HepG2 (cell line): ENCODE measurements around the gene ADARB1. TPM values are rescaled to one million over a fixed set of nuclear protein-coding genes. Genes with fewer than 3 reads are reported as not detected.

Experiments
- ATAC-seq: fragments of 200-7000 bp; cut with Tn5 transposase; 3 replicates; pipeline ENCODE4 v1.9.1; 2020; ENCODE audit warnings: mild to moderate bottlenecking, moderate library complexity
- BruUV-seq: library from RNA; stranded (reverse); fragments of 400-500 nt; replicated peaks from 2 replicates; lab custom pipeline; 2021; lab: Mats Ljungman, UMichigan
- CTCF ChIA-PET: fragments of 300-600 bp; formaldehyde crosslinking; extraction: SDS; loops from one replicate; lab custom pipeline; 2021; ENCODE audit warnings: low total read pairs, inconsistent platforms, low intra/inter-chr PET ratio; lab: Yijun Ruan, JAX
- POLR2A ChIA-PET: fragments of 350-600 bp; sonication (Branson Sonifier 250); formaldehyde crosslinking; loops from one replicate; lab custom pipeline; 2020; ENCODE audit warnings: antibody characterized with exemption, inconsistent platforms; lab: Yijun Ruan, JAX
- DNase-seq: peaks from one replicate; pipeline ENCODE4 v3.0.0-alpha.2; 2015; ENCODE audit warnings: low spot score
- FAIRE-seq: peaks from 3 replicates; lab custom pipeline; 2011; peaks lifted over from hg19 to GRCh38; lab: Jason Lieb, UNC
- H2AFZ ChIP-seq: one replicate; pipeline ENCODE4 v1.6.1; 2011; ENCODE audit warnings: low read length, inconsistent platforms
- H3K27ac ChIP-seq: fragments of 300-600 bp; 3 replicates; pipeline ENCODE4 v1.8.0; 2011; ENCODE audit warnings: mixed run types, mild to moderate bottlenecking, mixed read lengths, low read length, inconsistent platforms; ENCODE audit not compliant: insufficient read depth; ENCODE audit errors: extremely low read length
- H3K27me3 ChIP-seq, 2 experiments: fragments of 200-600 bp in 1 of 2; 2 replicates in 1 of 2; 3 replicates in 1 of 2; pipeline versions ENCODE4 v1.6.0 to v1.8.0; 2011; ENCODE audit warnings: low read length in 2 of 2, mild to moderate bottlenecking in 2 of 2, moderate library complexity in 2 of 2, inconsistent platforms in 1 of 2; ENCODE audit not compliant: insufficient read depth in 2 of 2, control insufficient read depth in 1 of 2
- H3K36me3 ChIP-seq, 2 experiments: fragments of 200-600 bp in 1 of 2; replicated peaks in 1 of 2; 2 replicates in 1 of 2; 3 replicates in 1 of 2; pipeline versions ENCODE4 v1.5.1 to v1.8.0; 2011; ENCODE audit warnings: low read length in 2 of 2, inconsistent platforms in 1 of 2; ENCODE audit not compliant: insufficient read depth in 2 of 2, control insufficient read depth in 1 of 2
- H3K4me1 ChIP-seq: 2 replicates; pipeline ENCODE4 v1.5.1; 2012; ENCODE audit warnings: low read length, inconsistent platforms; ENCODE audit not compliant: insufficient read depth
- H3K4me2 ChIP-seq: 2 replicates; pipeline ENCODE4 v1.6.0; 2011; ENCODE audit warnings: low read depth, low read length, inconsistent platforms
- H3K4me3 ChIP-seq, 3 experiments: fragments of 200-600 bp in 1 of 3; sonication (generic), shearing (Covaris generic) in 1 of 3; replicated peaks in 1 of 3; 2 replicates each; pipeline ENCODE4 v1.5.1; 2011 to 2016; ENCODE audit warnings: low read length in 3 of 3, inconsistent platforms in 2 of 3, low read depth in 2 of 3, mild to moderate bottlenecking in 2 of 3, control low read depth in 1 of 3, mixed read lengths in 1 of 3; ENCODE audit not compliant: insufficient read depth in 1 of 3
- H3K79me2 ChIP-seq: one replicate; pipeline ENCODE4 v1.6.1; 2011; ENCODE audit warnings: low read length, inconsistent platforms; ENCODE audit not compliant: insufficient read depth
- H3K9ac ChIP-seq: 2 replicates; pipeline ENCODE4 v1.6.0; 2011; ENCODE audit warnings: mild to moderate bottlenecking, low read depth, low read length, inconsistent platforms; ENCODE audit not compliant: insufficient read depth
- H3K9me3 ChIP-seq: 2 replicates; pipeline ENCODE4 v1.5.1; 2012; ENCODE audit warnings: mild to moderate bottlenecking, low read length
- H4K20me1 ChIP-seq: 2 replicates; pipeline ENCODE4 v1.6.0; 2011; ENCODE audit warnings: inconsistent platforms, mild to moderate bottlenecking, low read length, moderate library complexity; ENCODE audit not compliant: insufficient read depth
- RBFOX2 ChIP-seq: fragments of 200-400 bp; formaldehyde crosslinking; IDR thresholded peaks from 2 replicates; pipeline ENCODE4 v1.6.1; 2017; ENCODE audit warnings: low read depth, mild to moderate bottlenecking, low read length
- ZBTB33 ChIP-seq: sonication (generic); formaldehyde crosslinking; IDR thresholded peaks from 2 replicates; pipeline ENCODE4 v1.4.0; 2020; ENCODE audit warnings: missing genetic modification reagents
- ZNF776 ChIP-seq: sonication (generic); formaldehyde crosslinking; IDR thresholded peaks from 2 replicates; pipeline ENCODE4 v1.4.0; 2020; ENCODE audit warnings: mild to moderate bottlenecking, missing genetic modification reagents
- WGBS: methylation state at CpG from one replicate; pipeline ENCODE4 v1.1.6; 2017; ENCODE audit warnings: low lambda C conversion rate; 5-methylcytosine and 5-hydroxymethylcytosine counted together
- in situ Hi-C: cut with HindIII; loops from 2 replicates; pipeline ENCODE4 v1.10.0; 2017; ENCODE audit warnings: low pct_unique_long_range_greater_than_20kb; ENCODE audit not compliant: extremely low pct_ligation_motif_present
- intact Hi-C: fragments of 100-400 bp; cut with micrococcal nuclease; formaldehyde crosslinking; loops from one replicate; pipeline ENCODE4 v1.10.0; 2022; ENCODE audit not compliant: unreplicated experiment
- polyA plus RNA-seq, 8 experiments: library from polyadenylated mRNA; depleted of rRNA in 3 of 8; stranded (reverse) in 7 of 8; unstranded in 1 of 8; fragments of >200 nt; fragmentation: Illumina TruSeq in 4 of 8; extraction: Trizol in 4 of 8; gene quantifications; 2 replicates each; pipeline versions ENCODE4 v1.2.1 to v1.2.3, GENCODE V29; 2011 to 2016; ENCODE audit warnings: low read depth in 4 of 8, missing spikeins in 1 of 8, mixed read lengths in 1 of 8; ENCODE audit not compliant: insufficient read depth in 1 of 8
- total RNA-seq, 5 experiments: library from RNA; depleted of rRNA; stranded (reverse); fragments of >200 nt; fragmentation: Illumina TruSeq; extraction: Trizol; gene quantifications; 2 replicates each; pipeline ENCODE4 v1.2.3, GENCODE V29; 2016; ENCODE audit warnings: low read depth in 1 of 5

Gene ADARB1
- total and polyA plus RNA-seq, 2 of the 13 experiments (the other 11 are each of a cell fraction or from before 2014, with no cell fraction given), result 6.6 to 10.0 TPM

- DNase-seq, result no peak
- Histone ChIP-seq H3K79me2 (no peaks in the 10 kb centered on the region), H3K27me3 (no peaks in the 10 kb centered on the region), H3K36me3 (no peaks in the 10 kb centered on the region), H4K20me1 (no peaks in the 10 kb centered on the region), H3K4me1 (peaks cover 12% of the 10 kb centered on the region), H3K27ac (no peak overlapping the region), H3K9ac (no peak overlapping the region), H3K9me3 (no peaks in the 10 kb centered on the region), H2AFZ (no peak overlapping the region), H3K4me2 (no peak overlapping the region), H3K4me3 (no peak overlapping the region)
- 93% methylated on average over 9 of the region's 9 CpGs for WGBS
- intact Hi-C loops, result no loop called here
- no TSS peak for BruUV-seq
- POLR2A ChIA-PET, result no interaction called here
- FAIRE-seq, result no peak
- TF ChIP-seq ZNF776, result no peak
- ATAC-seq, result no peak
- CTCF ChIA-PET, result no interaction called here
- in situ Hi-C loops, result loop anchor here (5.0 kb wide), 1 partner anchor 189 kb away; no protein-coding TSS in a partner anchor
These were observed 61.5 kb downstream of the ADARB1 start for GRCh38 chr21:45135868-45136267.

GRCh38 chr21:45136500-45136899, 62.1 kb downstream of the ADARB1 start:
- intact Hi-C loops, result no loop called here
- H3K4me3 ChIP-seq, result no peak overlapping the region
- CTCF ChIA-PET, result interaction anchor here (1.4 kb wide), 1 partner anchor 187 kb away, joined by 11 read pairs; no protein-coding TSS in a partner anchor
- TF ChIP-seq ZBTB33 (peak; percentile 48; the same call in 1 of the 2 replicates), RBFOX2 (no peak)
- in situ Hi-C loops, result loop anchor here (5.0 kb wide), 1 partner anchor 189 kb away; no protein-coding TSS in a partner anchor
- 95% methylated on average over 8 of the region's 8 CpGs for WGBS
- no peaks in the 10 kb centered on the region for H3K79me2 ChIP-seq
- no peaks in the 10 kb centered on the region for H3K27me3 ChIP-seq
- no peaks in the 10 kb centered on the region for H3K9me3 ChIP-seq
- ATAC-seq, result no peak
- peaks cover 12% of the 10 kb centered on the region for H3K4me1 ChIP-seq
- no TSS peak for BruUV-seq
- H3K9ac ChIP-seq, result no peak overlapping the region
- H3K27ac ChIP-seq, result no peak overlapping the region
- H4K20me1 ChIP-seq, result no peaks in the 10 kb centered on the region
- H3K4me2 ChIP-seq, result no peak overlapping the region
- POLR2A ChIA-PET, result interaction anchor here (0.7 to 1.0 kb wide), 2 partner anchors 124 to 186 kb away, joined by 3 read pairs; no protein-coding TSS in a partner anchor
- FAIRE-seq, result no peak
- H3K36me3 ChIP-seq, result no peaks in the 10 kb centered on the region
- H2AFZ ChIP-seq, result no peak overlapping the region
- no peak for DNase-seq
